Stimulated activated CD4-positive, alpha-beta T cell treated with anti-CD3 and anti-CD28 coated beads, TNF-alpha, amount 100 ng/mL, for 24 hours (primary cell): ENCODE data around the gene GTPBP10.

Experiments used
- DNase-seq, 3 experiments: peaks; one replicate each; pipeline ENCODE4 v3.0.0-alpha.2; 2020; ENCODE audit warnings: low read depth in 3 of 3

GTPBP10 gene

GRCh38 chr7:90351987-90352386 is 5.5 kb downstream of the GTPBP10 start:
- no peak for DNase-seq

- DNase-seq = no peak
Measured at GRCh38 chr7:90383422-90383821, 36.9 kb downstream of the GTPBP10 start.

- no peak for DNase-seq
Measured at GRCh38 chr7:90383861-90384260, 37.3 kb downstream of the GTPBP10 start.

- no peak for DNase-seq
Measured at GRCh38 chr7:90384433-90384832, 37.9 kb downstream of the GTPBP10 start.

GRCh38 chr7:90387470-90388240 is 41.1 kb downstream of the GTPBP10 start:
- DNase-seq = no peak

GRCh38 chr7:90390926-90391325 is 44.4 kb downstream of the GTPBP10 start:
- DNase-seq = no peak

- DNase-seq = no peak
Measured at GRCh38 chr7:90391488-90391887, 45.0 kb downstream of the GTPBP10 start.

GRCh38 chr7:90396420-90396819 is 49.9 kb downstream of the GTPBP10 start:
- DNase-seq = no peak

GRCh38 chr7:90401989-90402388 is 55.5 kb downstream of the GTPBP10 start:
- DNase-seq = no peak

- DNase-seq = no peak
Measured at GRCh38 chr7:90402785-90403173, 56.3 kb downstream of the GTPBP10 start.

- peak; percentile 39 to 65 (median 61) for DNase-seq
Measured at GRCh38 chr7:90403174-90404113, 56.9 kb downstream of the GTPBP10 start, which contains the start of gene CLDN12. Gene CLDN12, plus strand, starts transcription at chr7:90403461. Its CDS starts 9,216 bp downstream, at chr7:90412677.

- no peak for DNase-seq
Measured at GRCh38 chr7:90404777-90405176, 58.3 kb downstream of the GTPBP10 start.

GRCh38 chr7:90407484-90407821 is 60.9 kb downstream of the GTPBP10 start:
- no peak for DNase-seq

- no peak for DNase-seq
Measured at GRCh38 chr7:90408142-90408541, 61.6 kb downstream of the GTPBP10 start.

- DNase-seq = no peak
Measured at GRCh38 chr7:90409667-90410066, 63.2 kb downstream of the GTPBP10 start.

GRCh38 chr7:90411510-90411909 is 65.0 kb downstream of the GTPBP10 start:
- DNase-seq = no peak

GRCh38 chr7:90412458-90413184 is 66.1 kb downstream of the GTPBP10 start:
- peak in 1 of 3 experiments; percentile 3 for DNase-seq

- no peak for DNase-seq
Measured at GRCh38 chr7:90413185-90413528, 66.6 kb downstream of the GTPBP10 start.

GRCh38 chr7:90421651-90422050 is 75.1 kb downstream of the GTPBP10 start:
- DNase-seq = no peak

- DNase-seq = no peak
Measured at GRCh38 chr7:90424720-90425119, 78.2 kb downstream of the GTPBP10 start.

GRCh38 chr7:90425376-90425775 is 78.9 kb downstream of the GTPBP10 start:
- no peak for DNase-seq
